Measurements from ENCODE around the gene SIRPB2.

Gene SIRPB2

DNA sequence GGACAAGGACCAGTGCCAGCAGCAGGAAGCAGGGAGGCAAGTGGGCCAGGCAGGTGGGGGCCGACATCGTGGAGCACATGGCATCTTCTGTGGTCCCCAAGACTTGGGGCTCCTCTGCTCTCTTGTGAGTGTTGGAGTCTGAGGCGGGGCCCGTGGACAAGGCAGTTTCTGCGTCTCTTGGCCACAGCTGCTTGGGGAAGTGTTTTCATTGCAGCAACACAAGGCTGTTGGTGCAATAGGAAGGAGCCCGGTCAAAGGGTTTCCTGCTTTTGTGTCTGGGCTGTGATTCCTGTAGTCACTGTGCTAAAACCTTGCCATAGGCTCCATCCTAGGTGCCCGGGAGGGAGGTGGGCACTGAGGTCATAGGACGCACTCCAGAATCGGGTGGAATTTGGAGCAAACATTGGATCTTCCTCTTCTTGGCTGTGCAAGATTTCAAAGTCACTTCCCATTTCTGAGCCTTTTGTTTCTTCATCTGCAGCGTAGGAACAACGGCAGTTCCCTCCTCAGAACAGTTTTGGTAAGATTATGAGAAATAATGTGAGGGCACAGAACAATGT lies at the start of gene SIRPB2:
SIRPB2 (minus strand) TSS at position 140 of the 560 bp plus-strand sequence; CDS start at position 79, 61 bp downstream.
- DNase-seq (ENCODE audit: low read depth, low spot score): no peak
- TF ChIP-seq POLR2AphosphoS5 (IDR thresholded peaks at IDR 0.05; ENCODE audit: borderline replicate concordance, low read depth, low read length) (no peak), FOXP2 (optimal IDR thresholded peaks at IDR 0.05; ENCODE audit: control extremely low read depth, extremely low read length, insufficient read depth) (no peak), EZH2 (IDR thresholded peaks at IDR 0.05) (no peak)
- Histone ChIP-seq H3K27ac (no peak within 1 kb of the TSS), H3K4me3 (no peak within 1 kb of the TSS), H3K9me3 (ENCODE audit: low read depth, low read length) (no peaks in the 10 kb centered on the region), H3K36me3 (ENCODE audit: insufficient read depth, low read length) (no peaks in the 10 kb centered on the region), H3K9ac (ENCODE audit: insufficient read length) (no peak within 1 kb of the TSS)

DNA sequence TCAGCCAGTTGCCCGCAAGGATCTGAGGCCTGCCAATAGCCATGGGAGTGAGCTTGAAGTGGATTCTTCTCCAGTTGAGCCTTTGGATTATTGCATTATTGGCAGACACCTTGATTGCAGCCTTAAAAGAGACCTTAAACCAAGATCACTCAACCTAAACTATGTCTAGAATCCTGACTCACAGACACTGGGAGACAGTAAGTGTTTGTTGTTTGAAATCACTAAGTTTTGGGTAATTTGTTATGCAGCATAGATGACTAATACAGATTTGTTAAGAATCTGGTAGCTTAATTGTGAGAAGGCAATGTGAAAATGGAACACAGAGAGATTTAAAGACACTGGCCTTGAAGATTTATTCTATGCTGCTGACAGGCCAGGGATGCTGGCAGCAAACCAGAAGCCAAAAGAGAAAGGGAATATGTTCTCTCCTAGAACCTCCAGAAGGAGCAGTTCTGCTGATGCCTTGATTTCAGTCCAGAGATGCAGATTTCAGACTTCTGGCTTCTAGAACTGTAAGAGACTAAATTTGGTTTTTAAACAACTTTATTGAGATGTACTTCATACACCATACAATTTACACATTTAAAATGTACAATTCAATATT lies 48.7 kb upstream of the SIRPB2 start:
- no peak overlapping the region for H3K9ac ChIP-seq (ENCODE audit: insufficient read length)
- no peak overlapping the region for H3K27ac ChIP-seq
- TF ChIP-seq EZH2 (IDR thresholded peaks at IDR 0.05): no peak
- TF ChIP-seq POLR2AphosphoS5 (IDR thresholded peaks at IDR 0.05; ENCODE audit: borderline replicate concordance, low read depth, low read length): no peak
- no peak for TF ChIP-seq FOXP2 (optimal IDR thresholded peaks at IDR 0.05; ENCODE audit: control extremely low read depth, extremely low read length, insufficient read depth)

DNA sequence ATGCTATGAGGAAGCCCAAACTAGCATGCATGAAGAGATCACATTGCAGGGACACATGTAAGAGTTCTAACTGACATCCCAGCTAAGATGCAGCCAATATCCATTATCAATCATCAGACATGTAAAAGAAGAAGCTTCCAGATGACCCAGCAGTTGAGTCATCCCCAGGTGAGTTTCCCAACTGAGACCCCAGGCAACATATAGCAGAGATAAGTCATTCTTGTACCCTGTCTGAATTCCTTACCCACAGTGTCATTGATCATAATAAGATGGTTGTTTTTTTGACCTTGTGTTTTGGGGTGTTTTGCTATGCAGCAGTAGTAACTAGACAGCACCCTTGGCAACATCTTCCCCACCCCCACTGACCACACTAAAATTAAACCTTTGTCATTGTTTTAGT lies 47.4 kb upstream of the SIRPB2 start:
- Histone ChIP-seq H3K9me3 (ENCODE audit: low read depth, low read length) (no peaks in the 10 kb centered on the region), H3K27ac (no peak overlapping the region), H3K36me3 (ENCODE audit: insufficient read depth, low read length) (no peaks in the 10 kb centered on the region), H3K9ac (ENCODE audit: insufficient read length) (no peak overlapping the region), H3K4me3 (no peak overlapping the region)
- no peak for DNase-seq (ENCODE audit: low read depth, low spot score)
- no peak for TF ChIP-seq FOXP2 (optimal IDR thresholded peaks at IDR 0.05; ENCODE audit: control extremely low read depth, extremely low read length, insufficient read depth)
- no peak for TF ChIP-seq EZH2 (IDR thresholded peaks at IDR 0.05)
- no peak for TF ChIP-seq POLR2AphosphoS5 (IDR thresholded peaks at IDR 0.05; ENCODE audit: borderline replicate concordance, low read depth, low read length)

More for the DNA sequence above, 48.7 kb upstream of the SIRPB2 start:
- Histone ChIP-seq H3K36me3 (ENCODE audit: insufficient read depth, low read length) (no peaks in the 10 kb centered on the region), H3K9me3 (ENCODE audit: low read depth, low read length) (no peaks in the 10 kb centered on the region), H3K4me3 (no peak overlapping the region)
- no peak for DNase-seq (ENCODE audit: low read depth, low spot score)

DNA sequence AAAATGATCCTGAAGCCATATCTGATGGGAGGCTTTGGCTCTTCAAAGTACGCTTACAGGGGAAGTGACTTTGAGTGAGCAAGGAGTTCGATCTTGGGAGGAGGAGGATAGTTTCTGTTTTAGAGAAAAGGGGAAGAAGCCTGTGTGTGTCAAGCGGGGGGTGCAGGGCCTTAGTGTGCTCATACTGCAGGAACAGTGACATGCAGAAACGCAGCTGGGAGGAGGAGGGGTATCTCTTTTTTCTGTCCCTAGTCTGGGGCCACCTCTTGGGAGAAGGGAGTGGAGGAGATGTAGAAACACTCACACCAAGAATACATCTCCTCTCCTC lies 46.5 kb upstream of the SIRPB2 start:
- no peak for DNase-seq (ENCODE audit: low read depth, low spot score)
- H3K27ac ChIP-seq: no peak overlapping the region
- no peak overlapping the region for H3K9ac ChIP-seq (ENCODE audit: insufficient read length)
- H3K4me3 ChIP-seq: no peak overlapping the region
- TF ChIP-seq POLR2AphosphoS5 (IDR thresholded peaks at IDR 0.05; ENCODE audit: borderline replicate concordance, low read depth, low read length): no peak
- no peak for TF ChIP-seq FOXP2 (optimal IDR thresholded peaks at IDR 0.05; ENCODE audit: control extremely low read depth, extremely low read length, insufficient read depth)
- H3K36me3 ChIP-seq (ENCODE audit: insufficient read depth, low read length): no peaks in the 10 kb centered on the region
- no peaks in the 10 kb centered on the region for H3K9me3 ChIP-seq (ENCODE audit: low read depth, low read length)

DNA sequence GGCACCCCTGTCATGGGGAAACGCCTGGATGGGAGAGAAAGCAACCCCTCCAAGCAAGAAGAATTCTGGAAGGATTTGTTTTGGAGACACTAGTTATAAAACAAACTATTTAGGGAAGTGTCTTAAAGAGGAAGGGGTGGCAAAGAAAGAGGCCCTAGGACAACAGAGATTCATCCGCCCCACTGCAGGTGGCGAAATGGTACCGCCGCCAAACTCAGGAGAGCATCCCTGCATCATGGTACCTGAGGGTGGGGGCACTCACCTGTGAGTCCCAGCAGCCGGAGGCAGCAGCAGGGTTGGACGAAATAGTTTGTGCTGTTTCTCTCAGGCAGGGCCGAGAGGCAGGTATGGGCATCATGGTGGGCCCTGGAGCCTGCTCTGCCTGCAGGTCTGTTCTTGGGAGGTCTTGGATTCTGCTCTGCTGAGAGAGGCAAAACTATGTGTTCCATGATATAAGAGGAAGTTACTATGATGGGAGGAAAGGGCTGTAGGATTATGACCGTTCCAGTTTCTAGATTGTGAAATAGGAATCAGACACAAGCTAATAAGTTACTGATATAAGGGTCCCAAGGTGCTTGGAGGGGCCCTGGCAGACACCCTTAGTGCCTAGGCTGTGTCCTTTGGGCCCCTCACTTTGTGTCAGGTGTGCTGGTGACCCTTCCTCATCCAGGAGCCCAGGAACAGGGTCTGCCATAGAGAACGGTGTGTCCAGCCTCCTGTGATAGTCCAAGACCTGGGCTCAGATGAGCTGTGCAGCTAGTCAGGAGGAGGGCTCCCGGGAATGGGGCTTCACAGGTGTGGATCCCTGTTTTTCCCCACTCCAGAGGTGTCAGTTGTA lies 45.9 kb upstream of the SIRPB2 start:
- DNase-seq (ENCODE audit: low read depth, low spot score): no peak
- H3K9me3 ChIP-seq (ENCODE audit: low read depth, low read length): no peaks in the 10 kb centered on the region
- H3K9ac ChIP-seq (ENCODE audit: insufficient read length): no peak overlapping the region
- no peaks in the 10 kb centered on the region for H3K36me3 ChIP-seq (ENCODE audit: insufficient read depth, low read length)
- no peak overlapping the region for H3K4me3 ChIP-seq
- H3K27ac ChIP-seq: no peak overlapping the region
- no peak for TF ChIP-seq EZH2 (IDR thresholded peaks at IDR 0.05)
- no peak for TF ChIP-seq FOXP2 (optimal IDR thresholded peaks at IDR 0.05; ENCODE audit: control extremely low read depth, extremely low read length, insufficient read depth)
- no peak for TF ChIP-seq POLR2AphosphoS5 (IDR thresholded peaks at IDR 0.05; ENCODE audit: borderline replicate concordance, low read depth, low read length)

DNA sequence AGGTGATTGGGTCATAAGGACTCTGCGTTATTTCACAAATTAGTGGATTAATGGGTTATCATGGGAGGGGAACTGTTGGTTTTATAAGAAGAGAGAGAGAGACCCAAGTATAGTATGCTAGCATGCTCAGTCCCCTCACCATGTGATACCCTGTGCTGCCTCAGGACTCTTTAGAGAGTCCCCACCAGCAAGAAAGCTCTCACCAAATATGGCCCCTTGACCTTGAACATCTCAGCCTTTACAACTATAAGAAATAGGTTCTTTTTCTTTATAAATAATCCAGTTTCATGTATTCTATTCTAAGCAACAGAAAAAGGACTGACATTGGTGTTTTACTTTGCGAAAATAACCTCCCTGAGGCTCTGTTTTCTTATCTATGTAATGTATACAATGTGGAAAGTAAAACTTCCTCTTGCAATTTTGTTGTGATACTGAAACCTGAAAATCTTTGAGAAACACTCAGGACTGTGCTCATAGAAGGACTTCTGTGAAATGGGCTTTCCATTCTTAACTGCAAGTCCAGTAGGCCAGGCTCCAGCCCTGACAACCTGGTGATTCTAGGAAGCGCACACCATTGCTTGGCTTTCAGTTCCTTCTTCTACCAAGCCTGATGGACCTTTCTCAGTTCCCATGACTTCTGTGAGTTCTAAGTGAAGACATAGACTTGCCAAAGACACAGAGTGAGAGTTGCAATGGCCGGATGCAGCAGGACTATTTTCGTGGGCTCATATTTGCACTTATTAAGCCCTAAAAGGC lies 44.4 kb upstream of the SIRPB2 start:
- no peak overlapping the region for H3K27ac ChIP-seq
- H3K4me3 ChIP-seq: no peak overlapping the region
- H3K9me3 ChIP-seq (ENCODE audit: low read depth, low read length): no peaks in the 10 kb centered on the region
- H3K9ac ChIP-seq (ENCODE audit: insufficient read length): no peak overlapping the region
- no peak for DNase-seq (ENCODE audit: low read depth, low spot score)
- TF ChIP-seq POLR2AphosphoS5 (IDR thresholded peaks at IDR 0.05; ENCODE audit: borderline replicate concordance, low read depth, low read length) (no peak), EZH2 (IDR thresholded peaks at IDR 0.05) (no peak), FOXP2 (optimal IDR thresholded peaks at IDR 0.05; ENCODE audit: control extremely low read depth, extremely low read length, insufficient read depth) (no peak)
- H3K36me3 ChIP-seq (ENCODE audit: insufficient read depth, low read length): no peaks in the 10 kb centered on the region

DNA sequence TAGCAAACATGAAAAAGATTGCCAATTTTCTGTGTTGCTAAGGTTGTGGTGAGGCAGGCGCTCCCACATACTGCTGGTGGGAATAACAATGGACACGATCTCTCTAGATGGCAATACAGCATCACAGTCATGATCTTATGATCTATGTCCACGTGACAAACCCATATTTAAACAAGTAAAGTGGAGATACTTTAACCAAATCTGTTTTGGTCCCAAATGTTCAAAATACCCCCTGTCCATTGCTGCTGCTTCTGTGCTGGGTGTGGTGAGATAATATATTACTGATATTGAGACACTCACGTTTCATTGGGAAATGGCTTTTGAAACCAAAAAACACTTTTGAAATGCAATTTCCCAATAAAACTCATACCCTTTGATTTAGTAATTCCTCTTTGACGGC lies 43.3 kb upstream of the SIRPB2 start:
- no peaks in the 10 kb centered on the region for H3K9me3 ChIP-seq (ENCODE audit: low read depth, low read length)
- no peaks in the 10 kb centered on the region for H3K36me3 ChIP-seq (ENCODE audit: insufficient read depth, low read length)
- no peak overlapping the region for H3K27ac ChIP-seq
- no peak for DNase-seq (ENCODE audit: low read depth, low spot score)
- H3K4me3 ChIP-seq: no peak overlapping the region
- H3K9ac ChIP-seq (ENCODE audit: insufficient read length): no peak overlapping the region
- TF ChIP-seq EZH2 (IDR thresholded peaks at IDR 0.05): no peak
- no peak for TF ChIP-seq FOXP2 (optimal IDR thresholded peaks at IDR 0.05; ENCODE audit: control extremely low read depth, extremely low read length, insufficient read depth)

DNA sequence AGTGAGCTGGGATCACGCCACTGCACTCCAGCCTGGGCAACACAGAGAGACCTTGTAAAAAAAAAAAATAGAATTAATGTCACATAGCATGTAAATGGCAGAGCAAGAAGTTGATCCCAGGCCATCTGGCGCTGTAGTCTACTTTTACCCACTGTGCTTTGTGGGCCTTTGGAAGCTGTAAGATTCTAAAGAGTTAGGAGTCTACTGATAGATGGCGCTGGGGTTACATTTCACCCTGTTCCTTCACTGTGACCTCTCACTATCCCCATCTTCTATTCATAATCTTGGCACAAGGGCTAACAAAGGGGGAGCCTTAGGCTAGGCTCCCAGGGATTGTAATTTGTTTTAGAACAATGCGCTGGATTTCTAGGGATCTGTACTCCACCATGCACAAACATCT lies 41.8 kb upstream of the SIRPB2 start:
- no peak overlapping the region for H3K4me3 ChIP-seq
- H3K36me3 ChIP-seq (ENCODE audit: insufficient read depth, low read length): no peaks in the 10 kb centered on the region
- H3K9ac ChIP-seq (ENCODE audit: insufficient read length): no peak overlapping the region
- no peak for TF ChIP-seq FOXP2 (optimal IDR thresholded peaks at IDR 0.05; ENCODE audit: control extremely low read depth, extremely low read length, insufficient read depth)
- no peak for TF ChIP-seq POLR2AphosphoS5 (IDR thresholded peaks at IDR 0.05; ENCODE audit: borderline replicate concordance, low read depth, low read length)
- TF ChIP-seq EZH2 (IDR thresholded peaks at IDR 0.05): no peak
- H3K27ac ChIP-seq: no peak overlapping the region
- no peak for DNase-seq (ENCODE audit: low read depth, low spot score)
- H3K9me3 ChIP-seq (ENCODE audit: low read depth, low read length): no peaks in the 10 kb centered on the region
